Naive thymus-derived CD4-positive, alpha-beta T cell (primary cell): ENCODE data around the gene RSPO4. TPM values are rescaled to one million over a fixed set of nuclear protein-coding genes. Genes with fewer than 3 reads are reported as not detected.

Experiments
- ATAC-seq: fragments of 150-1000 bp; cut with Tn5 transposase; 2 replicates; pipeline ENCODE4 v1.10.0; 2021; ENCODE audit warnings: mild to moderate bottlenecking, moderate library complexity
- CTCF ChIA-PET: fragments of 350-600 bp; sonication (Branson Sonifier 250); formaldehyde crosslinking; loops from one replicate; lab custom pipeline; 2021; ENCODE audit warnings: antibody characterized with exemption; lab: Charles Lee
- POLR2A ChIA-PET: fragments of 350-600 bp; sonication (Branson Sonifier 250); formaldehyde crosslinking; loops from one replicate; lab custom pipeline; 2021; ENCODE audit warnings: antibody characterized with exemption, inconsistent platforms; lab: Charles Lee
- DNase-seq, 9 donors: peaks; one replicate each; pipeline versions ENCODE4 v3.0.0 to v3.0.0-alpha.2; 2020 to 2022; ENCODE audit warnings: mixed read lengths in 1 of 9
- H3K27ac ChIP-seq: one replicate; pipeline ENCODE4 v1.7.0; 2013; ENCODE audit warnings: mild to moderate bottlenecking, low read depth, low read length, moderate library complexity
- H3K27me3 ChIP-seq, 2 donors: one replicate each; pipeline ENCODE4 v1.7.0; 2013; ENCODE audit warnings: low read length in 2 of 2, mild to moderate bottlenecking in 2 of 2, moderate library complexity in 2 of 2; ENCODE audit not compliant: control insufficient read depth in 2 of 2, insufficient read depth in 2 of 2
- H3K36me3 ChIP-seq, 3 experiments: 1 replicate in 2 of 3; 2 replicates in 1 of 3; pipeline ENCODE4 v1.7.0; 2013; ENCODE audit warnings: low read length in 3 of 3, mild to moderate bottlenecking in 3 of 3, moderate library complexity in 1 of 3; ENCODE audit not compliant: insufficient read depth in 3 of 3, control insufficient read depth in 2 of 3
- H3K4me1 ChIP-seq, 2 donors: one replicate each; pipeline ENCODE4 v1.7.0; 2013; ENCODE audit warnings: low read length in 2 of 2, mild to moderate bottlenecking in 2 of 2, moderate library complexity in 1 of 2; ENCODE audit not compliant: control insufficient read depth in 2 of 2, insufficient read depth in 2 of 2
- H3K4me3 ChIP-seq: 2 replicates; pipeline ENCODE4 v1.7.0; 2013; ENCODE audit warnings: mild to moderate bottlenecking, low read length
- H3K9me3 ChIP-seq, 3 experiments: 1 replicate in 2 of 3; 2 replicates in 1 of 3; pipeline ENCODE4 v1.7.0; 2013; ENCODE audit warnings: low read length in 3 of 3; ENCODE audit not compliant: control insufficient read depth in 2 of 3
- H3K27ac Mint-ChIP-seq, 9 donors: one replicate each; pipeline ENCODE4 v1.8.0; 2020 to 2022; ENCODE audit warnings: mixed read lengths in 9 of 9, mild to moderate bottlenecking in 8 of 9, moderate library complexity in 5 of 9, inconsistent platforms in 2 of 9
- H3K27me3 Mint-ChIP-seq, 5 donors: one replicate each; pipeline ENCODE4 v1.8.0; 2021 to 2022; ENCODE audit warnings: mixed read lengths in 5 of 5, mild to moderate bottlenecking in 1 of 5
- H3K36me3 Mint-ChIP-seq, 5 donors: one replicate each; pipeline ENCODE4 v1.8.0; 2020 to 2022; ENCODE audit warnings: mixed read lengths in 5 of 5, mild to moderate bottlenecking in 3 of 5, inconsistent platforms in 1 of 5
- H3K4me1 Mint-ChIP-seq, 7 donors: one replicate each; pipeline ENCODE4 v1.8.0; 2020 to 2022; ENCODE audit warnings: mixed read lengths in 7 of 7, mild to moderate bottlenecking in 3 of 7, inconsistent platforms in 1 of 7
- H3K4me3 Mint-ChIP-seq, 10 donors: one replicate each; pipeline ENCODE4 v1.8.0; 2020 to 2022; ENCODE audit warnings: mild to moderate bottlenecking in 10 of 10, mixed read lengths in 10 of 10, moderate library complexity in 6 of 10, inconsistent platforms in 2 of 10
- H3K9me3 Mint-ChIP-seq, 11 donors: one replicate each; pipeline ENCODE4 v1.8.0; 2020 to 2022; ENCODE audit warnings: mixed read lengths in 11 of 11, mild to moderate bottlenecking in 4 of 11, inconsistent platforms in 1 of 11, moderate library complexity in 1 of 11
- intact Hi-C, 2 donors: fragments of 100-400 bp; cut with micrococcal nuclease; formaldehyde crosslinking; loops; one replicate each; pipeline ENCODE4 v1.15.1; 2023
- polyA plus RNA-seq, 2 donors: library from polyadenylated mRNA; unstranded; fragments of 300-500 nt; fragmentation: Illumina TruSeq; gene quantifications; one replicate each; pipeline ENCODE4 v1.2.3, GENCODE V29; 2021
- total RNA-seq, 6 experiments: library from RNA in 5 of 6; stranded (reverse) in 5 of 6; gene quantifications; 1 replicate in 5 of 6; 2 replicates in 1 of 6; pipeline ENCODE4 v1.2.3 and lab custom pipeline; 2021 to 2026

Gene RSPO4
- total and polyA plus RNA-seq, 7 experiments from 2014 or later = 0.19 to 0.40 (median 0.23) TPM; not detected in 3

- H3K27me3 Mint-ChIP-seq = peaks cover 0 to 27% (median 4%) of the 10 kb centered on the region in 5 donors
- ChIA-PET CTCF (interaction anchor here (0.8 to 1.6 kb wide), 2 partner anchors 11 to 92 kb away, joined by 3 read pairs; no protein-coding TSS in a partner anchor), POLR2A (interaction anchor here (0.5 kb wide), 1 partner anchor 18 kb away, joined by 3 read pairs; no protein-coding TSS in a partner anchor)
- no peaks in the 10 kb centered on the region for H3K36me3 Mint-ChIP-seq
- intact Hi-C loops = no loop called here
- Histone ChIP-seq H3K36me3 (no peaks in the 10 kb centered on the region), H3K4me1 (no peaks in the 10 kb centered on the region), H3K4me3 (no peak overlapping the region), H3K9me3 (no peaks in the 10 kb centered on the region), H3K27me3 (no peaks in the 10 kb centered on the region), H3K27ac (no peak overlapping the region)
- H3K4me1 Mint-ChIP-seq = peaks cover 0 to 13% (median 0%) of the 10 kb centered on the region in 7 donors
- H3K9me3 Mint-ChIP-seq = peaks cover 0 to 2% (median 0%) of the 10 kb centered on the region in 11 donors
- H3K4me3 Mint-ChIP-seq = no peak overlapping the region
- H3K27ac Mint-ChIP-seq = peak overlapping the region in 2 of 9 donors; percentile 7 to 65
- no peak for DNase-seq
- no peak for ATAC-seq
Measured at GRCh38 chr20:910870-911770, 91.0 kb downstream of the RSPO4 start.

- ATAC-seq (no peak), DNase-seq (no peak)
- Mint-ChIP-seq H3K36me3 (no peaks in the 10 kb centered on the region), H3K4me3 (no peak overlapping the region), H3K9me3 (peaks cover 0 to 2% (median 0%) of the 10 kb centered on the region in 11 donors), H3K27me3 (peaks cover 0 to 24% (median 4%) of the 10 kb centered on the region in 5 donors), H3K4me1 (peaks cover 0 to 16% (median 0%) of the 10 kb centered on the region in 7 donors), H3K27ac (no peak overlapping the region)
- Histone ChIP-seq H3K9me3 (no peaks in the 10 kb centered on the region), H3K36me3 (no peaks in the 10 kb centered on the region), H3K27me3 (no peaks in the 10 kb centered on the region), H3K4me3 (no peak overlapping the region), H3K4me1 (no peaks in the 10 kb centered on the region), H3K27ac (no peak overlapping the region)
- ChIA-PET POLR2A (no interaction called here), CTCF (interaction anchor here (0.7 kb wide), 1 partner anchor 44 kb away, joined by 3 read pairs; no protein-coding TSS in a partner anchor)
- intact Hi-C loops = no loop called here
Measured at GRCh38 chr20:910132-910869, 91.8 kb downstream of the RSPO4 start.

- Mint-ChIP-seq H3K9me3 (peaks cover 0 to 2% (median 0%) of the 10 kb centered on the region in 11 donors), H3K27me3 (peaks cover 0 to 18% (median 4%) of the 10 kb centered on the region in 5 donors), H3K36me3 (no peaks in the 10 kb centered on the region), H3K4me1 (peaks cover 0 to 16% (median 0%) of the 10 kb centered on the region in 7 donors), H3K4me3 (no peak overlapping the region), H3K27ac (no peak overlapping the region)
- Histone ChIP-seq H3K4me1 (no peaks in the 10 kb centered on the region), H3K36me3 (no peaks in the 10 kb centered on the region), H3K9me3 (no peaks in the 10 kb centered on the region), H3K27me3 (no peaks in the 10 kb centered on the region), H3K27ac (no peak overlapping the region), H3K4me3 (no peak overlapping the region)
- intact Hi-C loops = no loop called here
- DNase-seq (no peak), ATAC-seq (no peak)
- CTCF ChIA-PET = interaction anchor here (0.7 kb wide), 1 partner anchor 45 kb away, joined by 3 read pairs; no protein-coding TSS in a partner anchor
- POLR2A ChIA-PET = no interaction called here
Measured at GRCh38 chr20:909641-910040, 92.5 kb downstream of the RSPO4 start.

Other genes starting within 250 kb of the RSPO4 start
- gene SLC52A3, start 233.8 kb downstream of the RSPO4 start, total RNA-seq = not detected
- not detected for gene SLC52A3, start 233.8 kb downstream of the RSPO4 start, polyA plus RNA-seq
- 10 to 100 TPM; 10.9 to 47.4 (median 23.7) TPM for gene FAM110A, start 168.6 kb downstream of the RSPO4 start, total RNA-seq
- 10 to 100 TPM in 1 of 2 donors, 1 to 10 TPM in 1; 6.6 to 11.9 TPM for gene FAM110A, start 168.6 kb downstream of the RSPO4 start, polyA plus RNA-seq
- not detected for gene ANGPT4, start 86.0 kb downstream of the RSPO4 start, total RNA-seq
- gene ANGPT4, start 86.0 kb downstream of the RSPO4 start, polyA plus RNA-seq = not detected
- 100 to 1,000 TPM in 4 of 5 experiments, 10 to 100 TPM in 1; 88.7 to 157 (median 114) TPM for gene PSMF1, start 116.3 kb upstream of the RSPO4 start, total RNA-seq
- 100 to 1,000 TPM; 127 to 140 TPM for gene PSMF1, start 116.3 kb upstream of the RSPO4 start, polyA plus RNA-seq
- under 1 TPM in 3 of 5 experiments, not detected in 2; 0.22 to 0.60 (median 0.40) TPM for gene TMEM74B, start 182.7 kb upstream of the RSPO4 start, total RNA-seq
- under 1 TPM in 1 of 2 donors, not detected in 1; 0.18 TPM for gene TMEM74B, start 182.7 kb upstream of the RSPO4 start, polyA plus RNA-seq
- under 1 TPM in 1 of 5 experiments, not detected in 4; 0.22 TPM for gene C20orf202, start 201.1 kb upstream of the RSPO4 start, total RNA-seq
- gene C20orf202, start 201.1 kb upstream of the RSPO4 start, polyA plus RNA-seq = under 1 TPM in 1 of 2 donors, not detected in 1; 0.22 TPM
- under 1 TPM in 3 of 5 experiments, not detected in 2; 0.58 to 0.81 (median 0.64) TPM for gene RAD21L1, start 223.7 kb upstream of the RSPO4 start, total RNA-seq
- gene RAD21L1, start 223.7 kb upstream of the RSPO4 start, polyA plus RNA-seq = under 1 TPM in 1 of 2 donors, not detected in 1; 0.48 TPM